M059J (cell line): ENCODE data around the gene DOCK2. TPM values are rescaled to one million over a fixed set of nuclear protein-coding genes. Genes with fewer than 3 reads are reported as not detected.
A peak's percentile ranks its signal among the peaks of the same experiment; 100 is the strongest.

Source experiments
- DNase-seq: peaks from one replicate; pipeline ENCODE4 v3.0.0-alpha.2; 2012; ENCODE audit warnings: low read depth
- total RNA-seq: library from RNA; depleted of rRNA; stranded (reverse); fragments of >200 nt; shearing (Covaris generic); gene quantifications from 2 replicates; pipeline ENCODE4 v1.2.3, GENCODE V29; 2014

Gene DOCK2
- total RNA-seq, 1 experiment from 2014 or later = 45.9 TPM

- no peak for DNase-seq
Measured at GRCh38 chr5:169817031-169817430, 180.0 kb downstream of the DOCK2 start.

- DNase-seq = no peak
Measured at GRCh38 chr5:169826618-169827017, 189.5 kb downstream of the DOCK2 start.

GRCh38 chr5:169827769-169828168 is 190.7 kb downstream of the DOCK2 start:
- DNase-seq = no peak

- DNase-seq = no peak
Measured at GRCh38 chr5:169828385-169828784, 191.3 kb downstream of the DOCK2 start.

GRCh38 chr5:169831331-169831730 is 194.3 kb downstream of the DOCK2 start:
- DNase-seq = no peak

GRCh38 chr5:169832304-169832703 is 195.2 kb downstream of the DOCK2 start:
- DNase-seq = no peak

- DNase-seq = no peak
Measured at GRCh38 chr5:169832845-169833244, 195.8 kb downstream of the DOCK2 start.

GRCh38 chr5:169833681-169834292 is 196.7 kb downstream of the DOCK2 start:
- peak; percentile 40 for DNase-seq

- DNase-seq = peak; percentile 46
Measured at GRCh38 chr5:169834540-169834939, 197.5 kb downstream of the DOCK2 start.

- no peak for DNase-seq
Measured at GRCh38 chr5:169836835-169837536, 199.9 kb downstream of the DOCK2 start.

GRCh38 chr5:169837686-169838085 is 200.6 kb downstream of the DOCK2 start:
- DNase-seq = no peak

- DNase-seq = no peak
Measured at GRCh38 chr5:169838688-169839087, 201.6 kb downstream of the DOCK2 start.

- no peak for DNase-seq
Measured at GRCh38 chr5:169840405-169840804, 203.3 kb downstream of the DOCK2 start.

GRCh38 chr5:169842699-169843098 is 205.6 kb downstream of the DOCK2 start:
- DNase-seq = no peak

- DNase-seq = no peak
Measured at GRCh38 chr5:169847519-169847918, 210.4 kb downstream of the DOCK2 start.

GRCh38 chr5:169848271-169848670 is 211.2 kb downstream of the DOCK2 start:
- DNase-seq = no peak

GRCh38 chr5:169848792-169849191 is 211.7 kb downstream of the DOCK2 start:
- DNase-seq = no peak

GRCh38 chr5:169850409-169850808 is 213.3 kb downstream of the DOCK2 start:
- no peak for DNase-seq

GRCh38 chr5:169851321-169851850 is 214.3 kb downstream of the DOCK2 start:
- DNase-seq = no peak

- DNase-seq = peak; percentile 92
Measured at GRCh38 chr5:169856571-169856970, 219.5 kb downstream of the DOCK2 start.

GRCh38 chr5:169860585-169860984 is 223.5 kb downstream of the DOCK2 start:
- DNase-seq = no peak

GRCh38 chr5:169861433-169861832 is 224.4 kb downstream of the DOCK2 start:
- no peak for DNase-seq

- peak; percentile 89 for DNase-seq
Measured at GRCh38 chr5:169861934-169862333, 224.9 kb downstream of the DOCK2 start.
